NCI-H1436 (cell line): Measurements from ENCODE around the gene WNT3.
"Not testable (repeated sequence)": the region's sequence is repeated elsewhere in the genome, so short reads cannot be mapped to it uniquely, and the experiment has no call there.

Experiments
- DNase-seq: peaks from one replicate; lab custom pipeline; 2025; lab: John Stamatoyannopoulos, UW

Gene WNT3

GRCh38 chr17:46813920-46814319, 4.6 kb downstream of the WNT3 start:
- DNase-seq, result no peak

- no peak for DNase-seq
Measured at GRCh38 chr17:46812624-46813318, 5.7 kb downstream of the WNT3 start.

- DNase-seq, result no peak
Measured at GRCh38 chr17:46811978-46812583, 6.4 kb downstream of the WNT3 start.

GRCh38 chr17:46810837-46811236, 7.7 kb downstream of the WNT3 start:
- DNase-seq, result no peak

GRCh38 chr17:46809110-46809571, 9.4 kb downstream of the WNT3 start:
- DNase-seq, result no peak

- DNase-seq, result no peak
Measured at GRCh38 chr17:46805771-46806170, 12.7 kb downstream of the WNT3 start.

- DNase-seq, result no peak
Measured at GRCh38 chr17:46803544-46803943, 14.9 kb downstream of the WNT3 start.

- DNase-seq, result no peak
Measured at GRCh38 chr17:46802800-46803199, 15.7 kb downstream of the WNT3 start.

GRCh38 chr17:46800573-46800972, 17.9 kb downstream of the WNT3 start:
- no peak for DNase-seq

GRCh38 chr17:46796956-46797530, 21.4 kb downstream of the WNT3 start:
- no peak for DNase-seq

GRCh38 chr17:46796524-46796923, 22.0 kb downstream of the WNT3 start:
- DNase-seq, result no peak

- no peak for DNase-seq
Measured at GRCh38 chr17:46796084-46796483, 22.4 kb downstream of the WNT3 start.

- no peak for DNase-seq
Measured at GRCh38 chr17:46795379-46795952, 23.0 kb downstream of the WNT3 start.

GRCh38 chr17:46794318-46794717, 24.2 kb downstream of the WNT3 start:
- no peak for DNase-seq

- no peak for DNase-seq
Measured at GRCh38 chr17:46793541-46793940, 25.0 kb downstream of the WNT3 start.

- DNase-seq, result not testable (repeated sequence)
Measured at GRCh38 chr17:46793023-46793422, 25.5 kb downstream of the WNT3 start.

GRCh38 chr17:46792071-46792470, 26.4 kb downstream of the WNT3 start:
- no peak for DNase-seq

GRCh38 chr17:46791531-46791930, 27.0 kb downstream of the WNT3 start:
- DNase-seq, result no peak

GRCh38 chr17:46790216-46790615, 28.3 kb downstream of the WNT3 start:
- no peak for DNase-seq

- DNase-seq, result no peak
Measured at GRCh38 chr17:46789610-46790009, 28.9 kb downstream of the WNT3 start.

- no peak for DNase-seq
Measured at GRCh38 chr17:46788796-46789195, 29.7 kb downstream of the WNT3 start.

GRCh38 chr17:46788300-46788699, 30.2 kb downstream of the WNT3 start:
- DNase-seq, result no peak

- DNase-seq, result no peak
Measured at GRCh38 chr17:46787478-46787877, 31.0 kb downstream of the WNT3 start.
